Inflammatory macrophage treated with lipopolysaccharide for 1 hour (primary cell): ENCODE measurements around the gene ZDHHC20.

Experiments
- DNase-seq, 2 donors: peaks; one replicate each; pipeline ENCODE4 v3.0.0-alpha.2; 2020 to 2022

The ZDHHC20 gene

GRCh38 chr13:21458813-21459701 lies at the start of gene ZDHHC20:
ZDHHC20 (minus strand) TSS chr13:21459303; CDS start chr13:21459171, 132 bp downstream.
- DNase-seq = peak; percentile 78 to 96

DNA sequence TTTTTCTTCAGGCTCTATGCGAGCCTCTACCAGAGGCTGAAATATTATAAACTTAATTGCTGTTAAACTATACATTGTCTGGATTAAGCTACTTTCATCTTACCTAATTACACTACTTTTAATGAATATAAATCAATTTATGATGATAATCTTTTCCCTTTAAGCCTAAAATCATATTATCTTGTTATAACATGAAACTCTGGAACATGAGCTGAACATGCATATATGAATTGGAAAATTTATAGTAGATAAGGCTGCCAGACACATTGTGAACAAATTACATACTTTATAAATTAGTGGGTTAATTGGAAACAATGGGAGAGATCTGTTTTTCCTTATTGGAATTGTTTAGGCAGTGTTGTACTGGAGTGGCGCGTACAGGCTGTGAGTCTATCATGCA lies 45.3 kb upstream of the ZDHHC20 start:
- no peak for DNase-seq

- no peak for DNase-seq
Measured at GRCh38 chr13:21501686-21502085, 42.6 kb upstream of the ZDHHC20 start.

DNA sequence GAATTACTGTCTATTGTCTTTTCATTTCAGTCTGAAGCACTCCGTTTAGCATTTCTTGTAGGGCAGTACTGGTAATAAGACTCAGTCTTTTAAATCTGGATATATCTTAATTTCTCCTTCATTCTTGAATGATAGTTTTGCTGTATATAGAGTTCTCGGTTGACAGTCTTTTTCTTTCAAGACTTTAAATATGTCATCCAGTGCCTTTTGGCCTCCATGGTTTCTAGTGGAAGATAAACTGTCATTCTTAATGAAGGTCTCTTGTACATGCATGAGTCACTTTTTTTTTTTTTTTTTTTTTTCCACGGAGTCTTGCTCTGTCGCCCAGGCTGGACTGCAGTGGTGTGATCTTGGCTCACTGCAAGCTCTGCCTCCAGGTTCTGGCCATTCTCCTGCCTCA lies 27.2 kb upstream of the ZDHHC20 start:
- DNase-seq = no peak

DNA sequence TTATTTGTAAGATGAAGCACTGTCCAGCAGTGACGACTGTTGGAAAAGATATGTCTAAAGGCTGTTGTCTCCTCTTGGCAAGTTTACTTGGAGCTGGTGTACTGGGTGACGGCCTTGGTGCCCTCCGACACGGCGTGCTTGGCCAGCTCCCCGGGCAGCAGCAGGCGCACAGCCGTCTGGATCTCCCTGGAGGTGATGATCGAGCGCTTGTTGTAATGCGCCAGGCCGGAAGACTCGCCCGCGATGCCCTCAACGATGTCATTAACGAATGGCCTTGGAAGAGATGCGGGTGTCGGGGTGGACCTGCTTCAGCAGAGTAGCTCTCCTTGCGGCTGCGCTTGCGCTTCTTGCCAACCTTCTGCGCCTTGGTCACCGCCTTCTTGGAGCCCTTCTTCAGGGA lies 24.6 kb upstream of the ZDHHC20 start:
- DNase-seq = no peak

GRCh38 chr13:21481359-21481758 lies 22.3 kb upstream of the ZDHHC20 start:
- no peak for DNase-seq

DNA sequence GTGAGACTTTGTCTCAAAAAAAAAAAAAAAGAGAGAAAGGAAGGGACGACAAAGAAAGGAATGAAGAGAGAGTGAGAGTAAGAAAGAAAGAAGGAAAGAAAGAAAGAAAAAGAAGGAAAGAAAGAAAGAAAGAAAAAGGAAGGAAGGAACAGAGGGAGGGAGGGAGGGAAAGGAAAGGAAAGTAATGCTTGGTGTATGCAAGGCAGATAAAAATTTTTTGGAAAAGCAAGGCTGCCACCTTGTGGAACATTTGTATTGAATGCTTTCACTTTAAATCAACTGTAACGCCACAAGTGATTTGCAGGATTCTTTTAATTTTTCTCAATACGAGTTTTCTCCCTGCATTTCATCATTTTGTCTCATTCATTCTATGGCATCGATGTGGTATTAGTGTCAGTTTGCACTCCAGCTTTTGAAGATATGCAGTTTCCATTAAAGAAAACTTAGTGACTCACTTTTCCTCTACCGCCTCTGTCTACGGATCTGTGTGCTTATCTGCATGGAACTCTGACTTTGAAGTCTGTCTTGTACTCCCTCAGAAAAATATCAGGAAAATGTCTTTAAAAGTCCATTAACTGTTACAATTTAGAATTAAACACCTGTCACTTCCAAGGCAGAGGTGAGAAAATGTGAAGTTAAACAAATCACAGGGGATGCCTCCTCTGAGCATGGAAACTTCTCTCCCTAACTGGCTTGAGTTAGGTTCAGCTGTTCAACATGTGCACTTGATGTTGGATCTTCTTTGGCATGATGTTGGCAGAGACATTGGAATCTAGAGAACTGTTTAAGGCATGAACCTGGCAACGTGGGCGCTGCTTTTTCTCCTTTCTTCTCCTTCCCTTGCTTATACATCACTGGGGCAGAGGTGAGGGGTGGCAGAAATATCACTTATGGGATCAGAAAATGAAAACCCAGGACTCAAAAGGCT lies 20.0 kb upstream of the ZDHHC20 start:
- DNase-seq = peak; percentile 58 to 95

DNA sequence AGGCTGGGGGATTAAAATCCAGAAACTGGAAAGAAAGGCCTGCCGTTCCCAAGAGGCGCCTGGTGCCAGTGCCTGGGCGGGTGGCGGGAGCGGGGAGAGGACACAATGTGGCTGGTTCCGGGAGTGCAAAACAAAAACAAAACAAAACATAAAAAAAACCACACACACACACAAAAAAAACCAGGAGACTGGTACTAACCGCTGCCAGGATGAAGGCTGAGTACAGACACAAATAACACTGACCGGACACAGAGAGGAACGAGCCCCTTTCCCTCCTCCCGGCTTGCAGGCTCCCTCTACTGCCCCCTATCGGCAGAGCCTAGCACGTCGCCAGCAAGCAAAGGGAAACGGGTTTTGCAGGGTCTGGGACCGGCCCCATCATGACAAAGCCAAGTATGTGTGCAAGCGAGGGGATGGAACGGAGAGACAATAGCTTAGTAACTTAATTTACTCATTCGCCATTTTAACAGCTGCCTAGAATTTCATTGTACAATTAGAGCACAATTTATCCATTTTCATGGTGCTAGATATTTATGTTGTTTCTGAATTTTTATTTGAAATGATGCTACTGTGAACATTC lies 17.9 kb upstream of the ZDHHC20 start:
- peak; percentile 65 to 94 for DNase-seq

GRCh38 chr13:21475115-21475514 lies 16.0 kb upstream of the ZDHHC20 start:
- no peak for DNase-seq

- DNase-seq = no peak
Measured at GRCh38 chr13:21470785-21471184, 11.7 kb upstream of the ZDHHC20 start.

DNA sequence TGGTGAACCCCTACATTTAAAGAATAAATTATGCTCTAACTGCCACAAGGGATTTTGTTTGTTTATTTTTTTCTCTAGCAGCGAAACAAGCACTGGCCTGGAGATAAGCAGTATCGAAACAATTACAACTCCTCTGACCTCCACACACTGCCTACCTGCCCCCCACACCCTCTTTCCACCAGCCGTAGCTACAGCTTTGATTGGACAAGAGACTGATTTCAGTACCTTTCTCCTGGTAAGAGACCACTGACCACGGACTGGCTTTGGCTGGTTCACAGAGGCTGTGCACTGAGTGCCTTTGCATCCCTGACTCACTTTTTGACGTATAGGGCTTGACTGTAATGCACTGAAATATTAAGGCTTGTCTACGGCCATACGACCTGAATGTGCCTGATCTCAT lies 7.4 kb upstream of the ZDHHC20 start:
- no peak for DNase-seq

DNA sequence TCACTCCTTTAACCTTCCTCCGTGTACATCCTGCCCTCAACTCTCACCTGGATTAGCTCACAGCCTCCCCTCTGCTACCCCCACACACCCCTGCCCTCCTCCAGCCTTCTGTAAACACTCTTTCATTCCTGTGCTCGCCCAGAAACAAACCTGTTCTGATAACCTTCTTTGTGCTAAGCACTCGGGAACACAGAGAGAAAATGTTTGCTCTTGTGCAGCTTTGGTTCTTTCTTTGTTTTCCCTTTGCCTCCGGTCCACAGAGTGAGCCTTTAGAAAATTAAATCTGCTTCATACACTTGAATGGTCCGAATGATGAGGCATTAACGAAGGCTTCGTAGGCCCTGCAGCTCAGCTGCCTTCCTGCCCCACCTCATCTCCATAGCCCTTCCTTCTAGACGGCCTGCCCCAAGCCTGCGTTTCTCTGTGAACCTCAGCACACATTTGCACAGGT lies 6.6 kb upstream of the ZDHHC20 start:
- no peak for DNase-seq

- DNase-seq = no peak
Measured at GRCh38 chr13:21463424-21463823, 4.3 kb upstream of the ZDHHC20 start.

DNA sequence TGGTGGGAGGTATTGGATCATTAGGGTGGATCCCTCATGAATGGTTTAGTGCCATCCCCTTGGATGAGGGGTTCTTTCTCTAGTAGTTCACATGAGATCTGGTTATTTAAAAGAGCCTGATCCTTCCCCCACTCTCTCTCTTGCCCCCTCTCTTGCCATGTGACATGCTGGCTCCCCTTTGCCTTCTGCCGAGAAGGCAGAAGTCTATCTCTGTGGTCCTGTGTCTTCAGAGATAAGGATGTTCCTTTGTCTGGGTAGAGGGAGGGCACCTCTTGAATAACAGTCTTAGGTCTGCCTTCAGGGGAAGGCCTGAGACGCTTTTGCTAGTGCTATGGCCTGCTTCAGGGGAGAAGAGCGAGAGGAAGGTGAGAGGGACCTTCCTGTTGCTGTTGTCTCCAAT lies 2.0 kb upstream of the ZDHHC20 start:
- DNase-seq = no peak

DNA sequence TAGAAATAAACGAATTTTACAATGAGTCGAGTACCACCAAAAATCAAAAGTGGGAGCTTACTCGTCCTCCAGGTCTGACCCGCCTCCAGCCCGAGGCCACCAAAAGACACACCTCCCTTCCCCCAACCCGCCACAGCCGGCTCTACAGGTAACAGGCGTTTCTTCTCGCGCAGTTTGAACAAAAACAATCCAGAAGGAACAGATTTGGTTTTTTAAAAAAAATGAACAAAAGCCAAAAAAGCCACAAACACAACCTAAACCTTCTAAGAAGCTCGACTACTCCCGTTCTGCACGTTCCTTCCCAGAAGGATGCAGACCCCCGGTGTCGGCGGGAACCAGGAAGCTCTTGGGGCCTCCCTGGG lies 671 bp downstream of the ZDHHC20 start:
- no peak for DNase-seq

GRCh38 chr13:21453387-21454081 lies 5.6 kb downstream of the ZDHHC20 start:
- peak; percentile 38 for DNase-seq

DNA sequence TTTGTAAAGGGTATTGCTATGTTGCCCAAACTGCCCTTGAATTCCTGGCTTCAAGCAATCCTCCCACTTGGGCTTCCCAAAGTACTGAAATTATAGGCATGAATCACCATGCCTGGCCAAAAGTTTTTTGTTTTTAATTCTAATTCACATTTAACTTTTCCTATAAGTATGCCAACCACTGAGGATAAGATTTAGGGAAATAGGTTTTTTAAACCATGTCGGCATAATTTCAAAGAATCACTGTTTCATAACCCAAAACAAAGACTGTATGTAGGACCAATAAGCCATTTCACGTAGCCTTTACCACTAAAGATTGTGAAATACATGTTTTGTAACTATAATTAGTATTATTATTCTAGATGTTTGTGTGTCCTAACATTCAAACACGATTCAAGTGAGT lies 8.2 kb downstream of the ZDHHC20 start:
- DNase-seq = peak; percentile 66 to 74

GRCh38 chr13:21446656-21447055 lies 12.4 kb downstream of the ZDHHC20 start:
- DNase-seq = no peak

DNA sequence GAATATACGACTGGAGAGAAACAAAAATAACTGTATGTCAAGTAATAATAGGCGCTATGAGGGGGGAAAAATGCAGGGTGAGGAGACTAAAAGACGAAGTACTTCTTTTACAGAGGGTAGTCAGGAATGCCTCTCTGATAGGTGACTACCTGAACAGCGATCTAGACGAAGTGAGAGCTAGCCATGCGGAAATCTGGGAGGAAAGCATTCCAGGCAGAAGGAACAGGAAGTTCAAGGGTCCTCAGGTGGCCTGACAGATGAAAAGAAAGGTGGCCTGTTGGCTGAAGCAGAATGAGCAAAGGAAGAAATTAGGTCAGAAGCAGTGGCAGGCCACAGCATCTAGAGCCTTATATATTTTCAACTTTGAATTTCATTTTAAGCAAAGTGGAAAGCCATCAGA lies 13.3 kb downstream of the ZDHHC20 start:
- DNase-seq = no peak

- no peak for DNase-seq
Measured at GRCh38 chr13:21443171-21443570, 15.9 kb downstream of the ZDHHC20 start.

- no peak for DNase-seq
Measured at GRCh38 chr13:21436582-21436981, 22.5 kb downstream of the ZDHHC20 start.

DNA sequence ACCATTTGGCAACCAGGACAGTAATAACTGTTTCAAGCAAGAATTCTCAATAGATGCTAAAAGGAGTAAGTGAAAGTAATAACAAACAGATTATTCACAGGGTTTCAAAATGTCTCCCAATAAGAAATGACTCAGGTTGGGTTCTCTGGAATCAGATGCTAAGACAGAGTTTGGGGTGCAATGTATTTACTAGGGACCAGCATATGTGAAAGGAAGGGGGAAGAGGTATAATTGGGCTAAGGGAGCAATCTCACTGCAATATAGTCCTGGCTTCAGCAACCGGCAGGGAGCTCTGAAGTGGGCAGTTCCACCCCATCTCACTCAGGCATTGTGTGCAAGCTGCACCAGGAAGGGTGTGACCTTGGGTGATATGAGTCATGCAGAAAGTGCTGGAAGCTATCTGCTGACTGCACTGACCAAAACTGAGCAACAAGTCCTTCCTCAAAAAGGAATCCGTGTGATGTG lies 23.4 kb downstream of the ZDHHC20 start:
- peak; percentile 81 to 89 for DNase-seq

DNA sequence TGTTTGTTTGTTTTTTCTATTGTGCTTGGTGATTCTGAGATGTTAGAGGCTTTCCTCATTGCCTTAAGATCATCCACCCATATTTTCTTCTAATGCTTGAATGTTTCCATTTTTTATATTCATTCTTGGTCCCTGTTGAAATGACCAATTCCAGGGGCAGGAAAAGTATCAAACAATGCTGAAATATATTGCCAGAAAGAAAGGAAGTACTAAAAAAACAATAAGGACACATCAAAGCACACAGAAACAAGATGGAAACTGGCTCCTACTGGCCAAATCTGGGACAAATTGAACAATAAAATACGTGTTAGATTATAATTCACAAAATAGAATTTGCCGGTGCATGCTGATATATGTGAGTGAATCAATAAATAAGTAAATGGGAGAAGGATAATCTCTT lies 23.9 kb downstream of the ZDHHC20 start:
- no peak for DNase-seq
